SJSA1 (cell line): ENCODE measurements around the gene DCTN4. TPM values are rescaled to one million over a fixed set of nuclear protein-coding genes. Genes with fewer than 3 reads are reported as not detected.
"Not testable (repeated sequence)": the region's sequence is repeated elsewhere in the genome, so short reads cannot be mapped to it uniquely, and the experiment has no call there.

Experiments
- DNase-seq, 2 experiments: peaks; one replicate each; pipeline ENCODE4 v3.0.0-alpha.2; 2015 to 2020; ENCODE audit warnings: low spot score in 2 of 2, low read depth in 1 of 2
- H3K27ac ChIP-seq: fragments of 250-450 bp; sonication (Bioruptor Pico); 2 replicates; pipeline ENCODE4 v1.5.1; 2020; ENCODE audit warnings: mild to moderate bottlenecking, moderate library complexity
- H3K27me3 ChIP-seq: fragments of 250-450 bp; sonication (Bioruptor Pico); replicated peaks from 2 replicates; pipeline ENCODE4 v1.5.1; 2020; ENCODE audit warnings: mild to moderate bottlenecking, moderate library complexity
- H3K36me3 ChIP-seq: fragments of 250-450 bp; sonication (Bioruptor Pico); 2 replicates; pipeline ENCODE4 v1.5.1; 2020; ENCODE audit warnings: mild to moderate bottlenecking
- H3K4me1 ChIP-seq: fragments of 250-450 bp; sonication (Bioruptor Pico); replicated peaks from 2 replicates; pipeline ENCODE4 v1.6.1; 2021; ENCODE audit warnings: mild to moderate bottlenecking
- H3K4me3 ChIP-seq: fragments of 250-450 bp; sonication (Bioruptor Pico); 2 replicates; pipeline ENCODE4 v1.5.1; 2020; ENCODE audit warnings: mild to moderate bottlenecking
- H3K9me3 ChIP-seq: fragments of 250-450 bp; sonication (Bioruptor Pico); replicated peaks from 2 replicates; pipeline ENCODE4 v1.5.1; 2020; ENCODE audit warnings: mild to moderate bottlenecking
- total RNA-seq: library from RNA; depleted of rRNA; stranded (reverse); fragments of >200 nt; shearing (Covaris generic); gene quantifications from 2 replicates; pipeline ENCODE4 v1.2.3, GENCODE V29; 2014

Gene DCTN4
- total RNA-seq, 1 experiment from 2014 or later = 63.4 TPM

- no peak for DNase-seq
- no peaks in the 10 kb centered on the region; the same call in 1 of the 2 replicates for H3K27me3 ChIP-seq
- no peak overlapping the region for H3K4me3 ChIP-seq
- no peaks in the 10 kb centered on the region for H3K36me3 ChIP-seq
- H3K9me3 ChIP-seq = no peaks in the 10 kb centered on the region
- no peaks in the 10 kb centered on the region for H3K4me1 ChIP-seq
- no peak overlapping the region for H3K27ac ChIP-seq
These were observed 7.0 kb upstream of the DCTN4 start for GRCh38 chr5:150765799-150766169.

GRCh38 chr5:150765011-150765798 lies 6.4 kb upstream of the DCTN4 start:
- Histone ChIP-seq H3K27ac (no peak overlapping the region), H3K4me1 (no peaks in the 10 kb centered on the region), H3K4me3 (no peak overlapping the region), H3K36me3 (no peaks in the 10 kb centered on the region), H3K27me3 (no peaks in the 10 kb centered on the region; the same call in 1 of the 2 replicates), H3K9me3 (no peaks in the 10 kb centered on the region)
- DNase-seq = no peak

- no peak for DNase-seq
- no peaks in the 10 kb centered on the region; the same call in 1 of the 2 replicates for H3K27me3 ChIP-seq
- no peaks in the 10 kb centered on the region for H3K4me1 ChIP-seq
- no peak overlapping the region for H3K4me3 ChIP-seq
- H3K36me3 ChIP-seq = no peaks in the 10 kb centered on the region
- H3K9me3 ChIP-seq = no peaks in the 10 kb centered on the region
- no peak overlapping the region for H3K27ac ChIP-seq
These were observed 5.7 kb upstream of the DCTN4 start for GRCh38 chr5:150764530-150764929.

GRCh38 chr5:150763023-150763769 lies 4.4 kb upstream of the DCTN4 start:
- peaks cover under 1% of the 10 kb centered on the region; the same call in 1 of the 2 replicates for H3K36me3 ChIP-seq
- H3K9me3 ChIP-seq = no peaks in the 10 kb centered on the region
- no peak overlapping the region for H3K4me3 ChIP-seq
- no peaks in the 10 kb centered on the region; the same call in 1 of the 2 replicates for H3K27me3 ChIP-seq
- H3K4me1 ChIP-seq = peaks cover 5% of the 10 kb centered on the region
- no peak overlapping the region for H3K27ac ChIP-seq
- no peak for DNase-seq

- no peaks in the 10 kb centered on the region for H3K27me3 ChIP-seq
- H3K36me3 ChIP-seq = peaks cover 6% of the 10 kb centered on the region; the same call in 1 of the 2 replicates
- peaks cover 8% of the 10 kb centered on the region for H3K4me1 ChIP-seq
- no peak overlapping the region for H3K4me3 ChIP-seq
- DNase-seq = no peak
- H3K27ac ChIP-seq = no peak overlapping the region
- no peaks in the 10 kb centered on the region for H3K9me3 ChIP-seq
These were observed 3.4 kb upstream of the DCTN4 start for GRCh38 chr5:150762211-150762610.

- no peaks in the 10 kb centered on the region for H3K27me3 ChIP-seq
- peak overlapping the region; percentile 87 for H3K27ac ChIP-seq
- no peaks in the 10 kb centered on the region for H3K9me3 ChIP-seq
- H3K4me3 ChIP-seq = peak overlapping the region; percentile 59
- peaks cover 10% of the 10 kb centered on the region for H3K4me1 ChIP-seq
- H3K36me3 ChIP-seq = peaks cover 20% of the 10 kb centered on the region
- DNase-seq = no peak
These were observed 442 bp upstream of the DCTN4 start for GRCh38 chr5:150759334-150759583.

- Histone ChIP-seq H3K27me3 (no peaks in the 10 kb centered on the region), H3K36me3 (peaks cover 30% of the 10 kb centered on the region), H3K4me3 (peak overlapping the region; percentile 59), H3K4me1 (peaks cover 10% of the 10 kb centered on the region), H3K27ac (peak overlapping the region; percentile 87), H3K9me3 (no peaks in the 10 kb centered on the region)
- DNase-seq = no peak
These were observed 650 bp downstream of the DCTN4 start for GRCh38 chr5:150758203-150758530.

- H3K4me1 ChIP-seq = peaks cover 10% of the 10 kb centered on the region
- H3K9me3 ChIP-seq = no peaks in the 10 kb centered on the region
- H3K27me3 ChIP-seq = no peaks in the 10 kb centered on the region
- no peak overlapping the region; the same call in 1 of the 2 replicates for H3K27ac ChIP-seq
- peaks cover 40% of the 10 kb centered on the region for H3K36me3 ChIP-seq
- no peak for DNase-seq
- no peak overlapping the region; the same call in 1 of the 2 replicates for H3K4me3 ChIP-seq
These were observed 1.6 kb downstream of the DCTN4 start for GRCh38 chr5:150757087-150757649.

GRCh38 chr5:150753863-150754262 lies 5.0 kb downstream of the DCTN4 start:
- no peak overlapping the region for H3K27ac ChIP-seq
- H3K4me3 ChIP-seq = no peak overlapping the region
- peaks cover 5% of the 10 kb centered on the region for H3K4me1 ChIP-seq
- no peak for DNase-seq
- H3K36me3 ChIP-seq = peaks cover 72% of the 10 kb centered on the region
- no peaks in the 10 kb centered on the region for H3K9me3 ChIP-seq
- no peaks in the 10 kb centered on the region for H3K27me3 ChIP-seq

GRCh38 chr5:150753463-150753862 lies 5.4 kb downstream of the DCTN4 start:
- Histone ChIP-seq H3K27me3 (no peaks in the 10 kb centered on the region), H3K9me3 (no peaks in the 10 kb centered on the region), H3K4me3 (no peak overlapping the region), H3K4me1 (peaks cover 5% of the 10 kb centered on the region), H3K36me3 (peaks cover 73% of the 10 kb centered on the region), H3K27ac (no peak overlapping the region)
- no peak for DNase-seq

GRCh38 chr5:150751096-150751891 lies 7.5 kb downstream of the DCTN4 start:
- Histone ChIP-seq H3K4me1 (no peaks in the 10 kb centered on the region), H3K27ac (no peak overlapping the region), H3K9me3 (no peaks in the 10 kb centered on the region), H3K27me3 (no peaks in the 10 kb centered on the region), H3K36me3 (peaks cover 70% of the 10 kb centered on the region), H3K4me3 (no peak overlapping the region)
- DNase-seq = no peak

GRCh38 chr5:150750469-150750868 lies 8.3 kb downstream of the DCTN4 start:
- Histone ChIP-seq H3K4me1 (no peaks in the 10 kb centered on the region), H3K9me3 (no peaks in the 10 kb centered on the region), H3K36me3 (peaks cover 67% of the 10 kb centered on the region), H3K27me3 (no peaks in the 10 kb centered on the region), H3K27ac (no peak overlapping the region), H3K4me3 (no peak overlapping the region)
- no peak for DNase-seq

GRCh38 chr5:150743142-150743488 lies 15.7 kb downstream of the DCTN4 start:
- not testable (repeated sequence) for H3K27ac ChIP-seq, H3K4me3 ChIP-seq, H3K27me3 ChIP-seq, H3K4me1 ChIP-seq, H3K9me3 ChIP-seq, DNase-seq
- H3K36me3 ChIP-seq = peaks cover 36% of the 10 kb centered on the region
